Retinal pigment epithelial cell (primary cell): ENCODE measurements around the gene HEXD.

ENCODE experiments used
- DNase-seq: peaks from one replicate; pipeline ENCODE4 v3.0.0-alpha.2; 2010; ENCODE audit warnings: low read depth
- H3K4me3 ChIP-seq: 2 replicates; pipeline ENCODE4 v1.5.1; 2011; ENCODE audit warnings: mild to moderate bottlenecking, low read length, control low read depth, moderate library complexity
- CTCF ChIP-seq: conservative IDR thresholded peaks from 2 replicates; pipeline ENCODE4 v1.5.1; 2011; ENCODE audit warnings: low read depth, low read length, control low read depth, inconsistent platforms

HEXD gene

DNA sequence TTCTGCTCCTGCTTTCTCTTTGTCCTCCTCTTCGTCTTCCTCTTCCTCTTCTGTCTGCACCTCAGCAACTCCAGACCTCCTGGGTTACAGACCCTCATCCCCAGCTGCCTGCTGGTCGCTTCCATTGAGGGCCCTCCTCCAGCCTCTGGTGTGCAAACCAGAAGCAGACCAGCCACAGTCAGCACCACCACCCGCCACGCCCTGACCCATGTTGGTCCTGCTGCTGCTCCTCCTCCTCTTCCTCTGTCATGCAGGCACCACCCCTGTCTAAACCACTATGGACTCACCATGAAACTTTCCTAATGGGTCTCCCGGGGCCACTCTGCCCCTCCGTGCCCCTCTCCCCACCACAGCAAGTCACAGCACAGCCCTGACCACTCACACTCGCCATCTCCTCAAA is 11.7 kb downstream of the HEXD start:
- no peak for DNase-seq
- no peak overlapping the region for H3K4me3 ChIP-seq
- no peak for TF ChIP-seq CTCF

DNA sequence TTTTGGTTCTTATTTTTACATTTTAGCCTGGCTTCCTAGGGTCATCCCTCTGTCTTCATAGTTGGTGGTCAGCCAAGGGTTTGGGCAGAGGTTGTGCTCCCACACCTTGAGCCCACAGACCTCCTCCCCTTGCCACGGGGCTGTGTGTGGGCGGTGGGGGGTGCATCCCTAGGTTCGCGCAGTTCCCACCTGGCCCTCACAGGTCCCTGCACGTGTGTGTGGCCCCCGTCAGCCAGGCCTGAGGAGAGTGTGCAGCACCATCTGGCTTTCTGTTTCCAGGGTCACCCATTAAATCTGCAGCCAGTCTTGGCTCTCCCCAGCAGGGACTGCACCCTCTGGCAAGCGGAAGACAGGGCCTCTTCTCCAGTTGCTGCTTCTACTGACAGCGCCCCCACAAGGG is 13.9 kb downstream of the HEXD start:
- no peak overlapping the region for H3K4me3 ChIP-seq
- TF ChIP-seq CTCF: no peak
- no peak for DNase-seq

DNA sequence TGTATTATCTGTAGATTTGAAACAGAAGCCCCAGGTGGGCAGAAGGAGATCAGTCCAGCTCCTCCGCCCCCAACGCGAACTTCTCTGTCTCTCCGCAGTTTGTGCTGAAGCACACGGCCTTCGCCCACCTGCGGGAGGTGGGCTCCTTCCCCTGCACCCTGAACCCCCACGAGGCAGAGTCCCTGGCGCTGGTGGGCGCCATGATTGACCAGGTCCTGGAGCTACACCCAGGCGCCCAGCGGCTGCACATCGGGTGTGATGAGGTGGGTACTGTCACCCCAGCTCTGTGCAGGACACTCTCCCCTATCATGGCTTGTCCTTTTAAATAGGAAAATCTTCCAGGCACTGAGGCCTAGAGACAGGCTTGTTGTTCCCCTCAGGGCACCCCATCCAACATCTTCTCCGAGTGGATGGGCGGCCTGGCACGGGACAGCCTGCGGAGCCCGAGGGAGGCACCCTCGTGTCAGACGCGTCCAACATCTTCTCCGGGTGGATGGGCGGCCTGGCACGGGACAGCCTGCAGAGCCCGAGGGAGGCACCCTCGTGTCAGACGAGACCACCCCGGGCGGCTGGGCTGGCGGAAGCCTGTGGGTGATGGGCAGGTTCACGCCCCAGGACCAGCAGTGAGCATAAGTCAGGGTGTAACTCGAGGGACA is 15.5 kb downstream of the HEXD start:
- no peak overlapping the region for H3K4me3 ChIP-seq
- no peak for DNase-seq
- TF ChIP-seq CTCF: no peak

GRCh38 chr17:82434216-82434565 is 16.0 kb downstream of the HEXD start:
- TF ChIP-seq CTCF: no peak
- H3K4me3 ChIP-seq: no peak overlapping the region
- no peak for DNase-seq

DNA sequence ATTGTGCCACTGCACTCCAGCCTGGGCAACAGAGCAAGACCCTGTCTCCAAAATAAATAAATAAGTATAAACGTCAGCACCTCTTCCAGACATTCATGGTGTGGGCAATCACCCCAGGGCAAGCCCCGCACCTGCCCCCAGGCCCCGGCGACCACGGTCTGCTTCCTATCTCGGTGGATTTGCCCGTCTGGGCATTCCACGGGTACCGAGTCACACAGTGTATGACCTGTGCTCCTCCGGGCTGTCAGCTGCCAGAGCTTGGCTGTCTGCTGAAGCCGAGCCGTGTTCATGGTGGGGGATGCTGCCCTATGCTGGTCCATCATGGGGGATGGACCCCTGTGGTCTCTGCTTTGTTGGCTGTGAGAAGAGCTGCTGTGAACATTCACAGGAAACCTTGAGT is 17.0 kb downstream of the HEXD start:
- no peak overlapping the region for H3K4me3 ChIP-seq
- TF ChIP-seq CTCF: no peak
- no peak for DNase-seq

- no peak overlapping the region for H3K4me3 ChIP-seq
- DNase-seq: no peak
- no peak for TF ChIP-seq CTCF
Measured at GRCh38 chr17:82435601-82436583, 17.7 kb downstream of the HEXD start.
